Endothelial cell of umbilical vein (primary cell): ENCODE results near the gene NKX1-2. TPM values are rescaled to one million over a fixed set of nuclear protein-coding genes. Genes with fewer than 3 reads are reported as not detected.

Experiments
- BruUV-seq: library from RNA; stranded (reverse); fragments of 400-500 nt; replicated peaks from 2 replicates; lab custom pipeline; 2021; lab: Mats Ljungman, UMichigan
- CTCF ChIA-PET: fragments of 300-600, 350-600 bp; sonication (Branson Sonifier 250); formaldehyde crosslinking; loops from one replicate; lab custom pipeline; 2021; ENCODE audit warnings: antibody characterized with exemption, inconsistent platforms; lab: Charles Lee
- POLR2A ChIA-PET: fragments of 300-600, 350-600 bp; sonication (Branson Sonifier 250); formaldehyde crosslinking; loops from one replicate; lab custom pipeline; 2021; ENCODE audit warnings: antibody characterized with exemption, inconsistent platforms; lab: Charles Lee
- DNase-seq: peaks from one replicate; pipeline ENCODE4 v3.0.0-alpha.2; 2011; ENCODE audit warnings: low read depth, low spot score
- FAIRE-seq: peaks from 2 replicates; lab custom pipeline; 2011; peaks lifted over from hg19 to GRCh38; lab: Jason Lieb, UNC
- H2AFZ ChIP-seq: 2 replicates; pipeline ENCODE4 v1.6.0; 2012; ENCODE audit warnings: low read depth, low read length, control low read depth, inconsistent platforms
- H3K27ac ChIP-seq: 2 replicates; pipeline ENCODE4 v1.5.1; 2011; ENCODE audit warnings: low read depth, mild to moderate bottlenecking, control low read depth, low read length, moderate library complexity; ENCODE audit not compliant: insufficient read depth
- H3K27me3 ChIP-seq, 2 experiments: 2 replicates each; pipeline versions ENCODE4 v1.6.0 to v1.6.1; 2011; ENCODE audit warnings: low read length in 2 of 2, mixed read lengths in 1 of 2; ENCODE audit not compliant: control insufficient read depth in 2 of 2, insufficient read depth in 2 of 2
- H3K36me3 ChIP-seq, 2 experiments: 2 replicates in 1 of 2; 3 replicates in 1 of 2; pipeline ENCODE4 v1.5.1; 2011; ENCODE audit warnings: low read length in 2 of 2, mild to moderate bottlenecking in 1 of 2, moderate library complexity in 1 of 2; ENCODE audit not compliant: control insufficient read depth in 2 of 2, insufficient read depth in 2 of 2; ENCODE audit errors: extremely low read depth in 1 of 2
- H3K4me1 ChIP-seq: 3 replicates; pipeline ENCODE4 v1.5.1; 2011; ENCODE audit warnings: mild to moderate bottlenecking, low read length; ENCODE audit not compliant: control insufficient read depth, insufficient read depth; ENCODE audit errors: extremely low read depth
- H3K4me2 ChIP-seq: 2 replicates; pipeline ENCODE4 v1.6.1; 2011; ENCODE audit warnings: low read length, control low read depth, mixed read lengths; ENCODE audit not compliant: insufficient read depth
- H3K4me3 ChIP-seq, 3 experiments: fragments of 200-600 bp in 1 of 3; sonication (generic), shearing (Covaris generic) in 1 of 3; replicated peaks in 1 of 3; 2 replicates each; pipeline ENCODE4 v1.5.1; 2011 to 2016; ENCODE audit warnings: control low read depth in 3 of 3, low read length in 3 of 3, mild to moderate bottlenecking in 2 of 3, inconsistent platforms in 1 of 3, low read depth in 1 of 3, moderate library complexity in 1 of 3; ENCODE audit not compliant: insufficient read depth in 1 of 3
- H3K79me2 ChIP-seq: 2 replicates; pipeline ENCODE4 v1.6.0; 2012; ENCODE audit warnings: low read length, inconsistent platforms; ENCODE audit not compliant: control insufficient read depth, insufficient read depth
- H3K9ac ChIP-seq: replicated peaks from 2 replicates; pipeline ENCODE3; 2011; ENCODE audit warnings: low read length, control low read depth; ENCODE audit not compliant: insufficient read depth; ENCODE audit errors: extremely low read depth
- H3K9me1 ChIP-seq: replicated peaks from 3 replicates; pipeline ENCODE4 v1.6.0; 2011; ENCODE audit warnings: mild to moderate bottlenecking, low read length; ENCODE audit not compliant: control insufficient read depth, insufficient read depth; ENCODE audit errors: extremely low read depth
- H3K9me3 ChIP-seq: replicated peaks from 2 replicates; pipeline ENCODE4 v1.5.1; 2012; ENCODE audit warnings: low read length, inconsistent platforms; ENCODE audit not compliant: control insufficient read depth, insufficient read depth
- H4K20me1 ChIP-seq: replicated peaks from 2 replicates; pipeline ENCODE3; 2011; ENCODE audit warnings: mild to moderate bottlenecking, low read length; ENCODE audit not compliant: control insufficient read depth, insufficient read depth; ENCODE audit errors: extremely low read depth
- CTCF ChIP-seq, 2 donors: IDR thresholded peaks; 1 replicate in 1 of 2; 2 replicates in 1 of 2; pipeline ENCODE4 v1.5.1; 2011; ENCODE audit warnings: low read length in 2 of 2, mild to moderate bottlenecking in 2 of 2, moderate library complexity in 2 of 2, control low read depth in 1 of 2, inconsistent platforms in 1 of 2, low read depth in 1 of 2; ENCODE audit not compliant: insufficient read depth in 1 of 2; ENCODE audit errors: extremely low read depth in 1 of 2
- EZH2 ChIP-seq: IDR thresholded peaks from 2 replicates; pipeline ENCODE4 v1.6.1; 2012; ENCODE audit warnings: borderline replicate concordance, low read depth, mild to moderate bottlenecking, moderate library complexity, low read length, inconsistent platforms; ENCODE audit not compliant: severe bottlenecking
- FOS ChIP-seq: IDR thresholded peaks from 2 replicates; pipeline ENCODE4 v1.6.1; 2011; ENCODE audit warnings: mild to moderate bottlenecking, low read length, moderate library complexity, borderline replicate concordance; ENCODE audit not compliant: insufficient read depth
- GATA2 ChIP-seq: IDR thresholded peaks from 2 replicates; pipeline ENCODE4 v1.7.0; 2011; ENCODE audit warnings: low read depth, mild to moderate bottlenecking, moderate library complexity, mixed read lengths, low read length; ENCODE audit not compliant: insufficient read length, insufficient read depth
- JUN ChIP-seq: IDR thresholded peaks from 2 replicates; pipeline ENCODE4 v1.6.1; 2011; ENCODE audit warnings: borderline replicate concordance, low read depth; ENCODE audit not compliant: insufficient read length, insufficient read depth
- MAX ChIP-seq: IDR thresholded peaks from 2 replicates; pipeline ENCODE4 v1.6.1; 2011; ENCODE audit not compliant: insufficient read depth, insufficient read length
- MYC ChIP-seq: IDR thresholded peaks from one replicate; pipeline ENCODE4 v1.6.1; 2011; ENCODE audit warnings: mild to moderate bottlenecking, low read depth, low read length
- POLR2A ChIP-seq: IDR thresholded peaks from 2 replicates; pipeline ENCODE4 v1.6.1; 2012; ENCODE audit warnings: low read depth, mild to moderate bottlenecking, control low read depth, low read length
- POLR2AphosphoS5 ChIP-seq: IDR thresholded peaks from 2 replicates; pipeline ENCODE4 v1.6.1; 2012; ENCODE audit warnings: low read depth, mild to moderate bottlenecking, control low read depth, low read length, moderate library complexity; ENCODE audit not compliant: insufficient read depth
- dilution Hi-C: fragments of 300-500 bp; cut with MboI; formaldehyde crosslinking; loops from one replicate; pipeline ENCODE4 v1.15.0; 2019; ENCODE audit warnings: low sequenced_read_pairs; ENCODE audit not compliant: extremely low pct_ligation_motif_present
- intact Hi-C: fragments of 100-400 bp; cut with micrococcal nuclease; formaldehyde crosslinking; loops from one replicate; pipeline ENCODE4 v1.10.0; 2022
- polyA plus RNA-seq, 4 experiments: library from polyadenylated mRNA; depleted of rRNA in 3 of 4; stranded (reverse) in 3 of 4; unstranded in 1 of 4; fragments of >200 nt; gene quantifications; 2 replicates each; pipeline versions ENCODE4 v1.2.1 to v1.2.3, GENCODE V29; 2011 to 2012; ENCODE audit warnings: missing spikeins in 1 of 4
- total RNA-seq: library from RNA; stranded (reverse); gene quantifications from 2 replicates; pipeline ENCODE4 v1.2.3, GENCODE V29; 2021

Gene NKX1-2
- total and polyA plus RNA-seq, 2 donors (not counting 3 experiments of a cell fraction or from before 2014, with no cell fraction given), result not detected

GRCh38 chr10:124464028-124464965, 14.5 kb upstream of the NKX1-2 start:
- Histone ChIP-seq H3K9me3 (no peaks in the 10 kb centered on the region), H3K9me1 (no peaks in the 10 kb centered on the region), H3K79me2 (no peaks in the 10 kb centered on the region), H3K27me3 (no peaks in the 10 kb centered on the region), H2AFZ (no peak overlapping the region), H3K9ac (no peak overlapping the region), H3K4me1 (no peaks in the 10 kb centered on the region), H3K27ac (no peak overlapping the region), H3K36me3 (no peaks in the 10 kb centered on the region), H4K20me1 (no peaks in the 10 kb centered on the region), H3K4me2 (no peak overlapping the region), H3K4me3 (no peak overlapping the region)
- dilution Hi-C loops, result no loop called here
- DNase-seq, result no peak
- intact Hi-C loops, result no loop called here
- no peak for FAIRE-seq
- no TSS peak for BruUV-seq
- ChIA-PET CTCF (no interaction called here), POLR2A (no interaction called here)
- no peak for TF ChIP-seq JUN
- TF ChIP-seq MYC, result no peak
- TF ChIP-seq POLR2A, result no peak
- no peak for TF ChIP-seq CTCF (IDR thresholded peaks at IDR 0.05; ENCODE audit: extremely low read depth in 1 of 2, insufficient read depth in 1 of 2, low read depth in 1 of 2, low read length in 2 of 2)
- no peak for TF ChIP-seq EZH2
- no peak for TF ChIP-seq POLR2AphosphoS5
- no peak for TF ChIP-seq FOS
- TF ChIP-seq GATA2, result no peak
- no peak for TF ChIP-seq MAX
